GM21381 (cell line): ENCODE measurements around the gene USP17L29.
"Not testable (repeated sequence)": the region's sequence is repeated elsewhere in the genome, so short reads cannot be mapped to it uniquely, and the experiment has no call there.

ENCODE experiments used
- ATAC-seq: cut with Tn5 transposase; IDR thresholded peaks from one replicate; pipeline ENCODE4 v1.9.1; 2021; ENCODE audit warnings: mild to moderate bottlenecking, moderate library complexity; ENCODE audit not compliant: unreplicated experiment

The USP17L29 gene

GRCh38 chr4:9353338-9353737, at the start of gene USP17L29:
USP17L29 (plus strand) TSS chr4:9353638; CDS start chr4:9353638, 0 bp downstream.
- ATAC-seq = not testable (repeated sequence)

GRCh38 chr4:9324191-9324590, 29.2 kb upstream of the USP17L29 start:
- not testable (repeated sequence) for ATAC-seq

GRCh38 chr4:9324865-9325264, 28.6 kb upstream of the USP17L29 start, which contains the start of gene USP17L24:
USP17L24 (plus strand) TSS chr4:9325165; CDS start chr4:9325165, 0 bp downstream.
- ATAC-seq = not testable (repeated sequence)

GRCh38 chr4:9329611-9330010, 23.8 kb upstream of the USP17L29 start, which contains the start of gene USP17L25:
USP17L25 (plus strand) TSS chr4:9329911; CDS start chr4:9329911, 0 bp downstream.
- ATAC-seq = not testable (repeated sequence)

- ATAC-seq = not testable (repeated sequence)
Measured at GRCh38 chr4:9334358-9334757, 19.1 kb upstream of the USP17L29 start, which contains the start of gene USP17L26. USP17L26 (plus strand) TSS chr4:9334658; CDS start chr4:9334658, 0 bp downstream.

- ATAC-seq = not testable (repeated sequence)
Measured at GRCh38 chr4:9339103-9339502, 14.3 kb upstream of the USP17L29 start, which contains the start of gene USP17L5. USP17L5 (plus strand) TSS chr4:9339403; CDS start chr4:9339403, 0 bp downstream.

- ATAC-seq = not testable (repeated sequence)
Measured at GRCh38 chr4:9343848-9344247, 9.6 kb upstream of the USP17L29 start, which contains the start of gene USP17L27. USP17L27 (plus strand) TSS chr4:9344148; CDS start chr4:9344148, 0 bp downstream.

- ATAC-seq = not testable (repeated sequence)
Measured at GRCh38 chr4:9348593-9348992, 4.8 kb upstream of the USP17L29 start, which contains the start of gene USP17L28. USP17L28 (plus strand) TSS chr4:9348893; CDS start chr4:9348893, 0 bp downstream.

GRCh38 chr4:9350866-9351265, 2.6 kb upstream of the USP17L29 start:
- ATAC-seq = not testable (repeated sequence)

- not testable (repeated sequence) for ATAC-seq
Measured at GRCh38 chr4:9362829-9363228, 9.4 kb downstream of the USP17L29 start, which contains the start of gene USP17L30. USP17L30 (plus strand) TSS chr4:9363129; CDS start chr4:9363129, 0 bp downstream.

GRCh38 chr4:9379881-9380280, 26.4 kb downstream of the USP17L29 start:
- not testable (repeated sequence) for ATAC-seq

GRCh38 chr4:9381012-9381534, 27.6 kb downstream of the USP17L29 start:
- ATAC-seq = not testable (repeated sequence)

GRCh38 chr4:9384126-9384525, 30.7 kb downstream of the USP17L29 start:
- ATAC-seq = no peak

GRCh38 chr4:9389001-9389400, 35.6 kb downstream of the USP17L29 start:
- ATAC-seq = not testable (repeated sequence)
